TTC549 (cell line): ENCODE data around the gene ROBO4.

Experiments
- FAIRE-seq: peaks from 2 replicates; lab custom pipeline; 2012; peaks lifted over from hg19 to GRCh38; lab: Jason Lieb, UNC

Gene ROBO4

DNA sequence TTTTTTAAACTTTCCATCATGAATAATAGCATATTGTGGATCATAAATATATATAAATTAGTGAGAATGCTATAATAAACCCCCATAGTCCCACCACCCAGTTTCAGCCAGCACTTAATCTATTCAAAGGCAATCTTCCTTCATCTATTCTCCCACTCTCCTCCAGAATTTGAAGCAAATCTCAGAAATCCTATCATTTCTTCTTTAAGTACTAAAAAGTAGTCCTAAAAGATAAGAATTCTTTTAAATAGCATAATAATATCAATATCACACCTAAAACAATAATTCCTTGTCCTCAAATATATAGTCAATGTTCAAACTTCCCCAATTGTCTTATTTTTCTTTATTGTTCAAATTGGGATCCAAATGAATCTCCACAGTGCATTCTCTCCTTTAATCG, 57.0 kb downstream of the ROBO4 start:
- FAIRE-seq, result no peak

DNA sequence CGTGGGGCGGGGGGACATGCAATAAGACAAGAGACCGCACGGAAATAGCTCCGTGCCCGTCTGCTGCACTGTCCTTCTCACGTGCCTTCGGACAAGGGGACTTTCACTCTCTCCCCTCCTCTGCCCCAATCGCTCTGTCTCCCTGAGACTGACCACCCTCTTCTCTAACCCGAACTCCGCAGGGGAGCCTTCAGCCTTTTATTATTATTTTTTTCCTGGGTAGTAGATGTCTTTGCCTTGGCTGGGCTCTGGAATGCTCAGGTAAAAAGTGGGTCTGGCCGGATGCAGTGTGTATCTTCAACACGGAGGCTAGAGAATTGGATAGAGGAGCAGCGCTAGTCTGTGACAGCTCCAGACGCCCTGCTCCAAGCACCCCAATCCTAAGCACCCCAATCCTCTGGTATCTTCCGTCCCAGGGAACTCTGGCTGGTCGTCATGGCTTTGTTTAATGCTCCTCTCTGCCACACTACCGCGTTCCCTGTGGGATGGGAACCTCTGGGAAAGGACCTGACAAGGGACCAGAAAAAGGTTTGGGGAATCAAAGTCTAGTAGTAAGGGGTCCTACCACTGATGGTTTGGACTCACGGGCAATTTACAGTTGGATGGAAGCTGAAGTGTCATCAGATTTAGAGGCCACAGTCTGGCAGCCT, 57.6 kb downstream of the ROBO4 start:
- no peak for FAIRE-seq

DNA sequence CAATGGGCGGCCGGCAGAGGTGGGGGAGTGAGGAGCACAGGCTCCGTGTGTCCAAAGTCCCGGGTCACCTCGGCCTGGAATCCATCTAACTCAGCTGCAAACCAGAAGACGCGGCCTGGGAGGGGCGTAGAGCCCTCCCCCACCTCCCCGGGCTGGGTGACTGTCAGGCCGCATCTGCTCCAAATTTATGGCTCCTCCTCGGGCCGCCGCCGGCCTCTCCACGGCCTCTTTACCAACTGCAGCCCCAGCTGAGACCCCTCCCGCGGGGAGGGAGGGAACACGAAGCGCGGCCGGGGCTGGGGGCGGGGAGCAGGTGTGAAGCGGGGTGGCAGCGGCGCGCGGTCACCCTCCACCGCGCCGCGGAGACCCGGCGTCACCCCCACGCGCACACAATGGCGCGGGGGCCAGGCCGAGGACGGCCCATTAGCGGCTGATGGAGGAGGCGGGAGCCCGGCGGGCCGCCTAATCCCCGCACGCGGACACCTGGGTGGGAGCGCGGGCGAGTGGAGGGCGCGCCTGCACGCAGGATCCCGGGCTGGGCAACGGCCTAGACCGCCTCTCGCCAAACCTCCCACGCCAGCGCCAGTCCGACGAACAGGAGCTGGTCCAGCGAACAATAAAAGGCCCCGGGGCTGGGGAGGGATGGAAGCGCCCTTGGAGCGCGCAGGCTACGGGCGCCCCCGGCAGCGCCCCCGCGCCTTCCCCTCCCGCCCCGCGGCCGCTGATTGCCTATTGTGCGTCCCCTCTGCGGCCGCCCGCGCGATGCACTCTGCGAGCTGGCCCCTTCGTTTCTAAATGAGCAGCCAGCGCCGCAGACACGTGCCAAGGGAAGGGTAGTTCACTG, 58.3 kb downstream of the ROBO4 start:
- FAIRE-seq, result no peak

DNA sequence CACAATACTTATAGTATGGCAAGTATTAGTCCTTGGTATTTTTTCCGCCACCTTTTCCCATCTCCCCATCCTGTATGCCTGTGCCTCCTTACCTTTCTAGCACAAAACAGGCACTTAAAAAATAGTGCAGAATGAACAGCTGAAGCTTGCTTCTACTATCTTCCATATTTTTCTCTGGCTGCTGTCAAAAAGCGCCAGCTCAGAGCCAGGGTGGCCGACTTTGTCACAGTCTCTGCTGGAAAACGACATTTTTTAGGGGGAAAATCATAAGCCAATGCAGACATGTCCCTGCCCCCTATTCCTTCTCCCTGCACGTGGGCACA, 58.9 kb downstream of the ROBO4 start:
- FAIRE-seq, result no peak

DNA sequence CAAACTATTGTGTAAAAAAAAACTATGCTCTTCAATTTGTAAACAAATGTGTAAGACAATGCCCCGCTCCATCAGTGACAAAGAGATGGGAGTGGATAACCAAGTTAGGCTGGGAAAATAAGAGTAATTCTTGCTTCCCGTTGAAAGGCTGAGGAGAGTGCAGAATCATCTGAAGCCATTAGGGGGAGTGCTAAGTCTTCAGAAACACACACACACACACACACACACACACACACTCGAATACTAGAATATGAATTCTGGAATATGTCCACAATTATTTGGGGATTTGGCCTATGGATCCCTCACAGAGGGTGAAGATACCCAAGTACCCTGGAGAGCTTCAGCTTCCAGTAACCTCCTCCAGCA, 60.2 kb downstream of the ROBO4 start:
- peak; percentile 45 for FAIRE-seq

DNA sequence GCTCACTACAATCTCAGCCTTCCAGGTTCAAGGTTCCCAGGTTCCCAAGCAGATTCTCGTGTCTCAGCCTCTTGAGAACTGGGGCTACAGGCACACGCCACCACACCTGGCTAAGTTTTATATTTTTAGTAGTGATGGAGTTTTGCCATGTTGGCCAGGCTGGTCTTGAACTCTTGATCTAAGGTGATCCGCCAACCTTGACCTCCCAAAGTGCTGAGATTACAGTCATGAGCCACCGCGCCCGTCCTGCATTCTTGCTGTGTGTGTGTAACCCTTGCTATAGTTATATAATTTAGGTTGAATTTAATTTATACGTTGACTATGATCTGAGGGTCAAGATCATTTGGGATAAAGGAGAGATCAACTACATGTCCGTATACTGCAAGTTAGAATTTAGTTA, 61.7 kb downstream of the ROBO4 start:
- no peak for FAIRE-seq

DNA sequence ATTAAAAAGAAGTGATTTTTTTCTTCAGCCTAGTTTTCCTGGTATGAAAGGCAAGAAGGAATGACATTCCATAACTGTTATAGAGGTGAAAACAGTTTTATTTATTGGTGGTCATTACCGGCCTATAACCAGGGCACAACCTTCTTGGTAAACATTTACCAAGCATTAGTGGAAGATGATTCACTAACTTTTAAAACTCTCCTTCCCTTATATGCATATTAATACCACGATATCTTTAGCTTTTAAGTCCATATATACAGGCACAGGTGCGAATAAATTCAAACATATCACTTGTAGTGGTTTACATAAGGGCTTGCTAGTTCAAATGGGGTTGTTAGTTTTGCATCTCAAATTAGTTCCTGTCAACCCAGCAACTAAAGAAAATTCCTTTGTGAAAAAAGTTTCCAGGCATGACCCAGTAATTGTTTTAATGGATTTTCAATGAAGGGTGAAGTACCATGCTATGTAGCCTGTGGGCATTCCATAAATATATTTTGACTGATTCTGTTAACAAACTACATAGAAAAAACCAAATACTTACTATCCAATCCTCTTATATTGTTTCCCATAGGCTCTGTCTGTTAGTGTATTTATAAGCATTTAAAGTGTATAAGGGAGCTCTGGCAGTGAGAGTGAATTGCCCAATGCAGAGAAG, 63.0 kb downstream of the ROBO4 start:
- no peak for FAIRE-seq
